Renal cortical epithelial cell (primary cell): Measurements from ENCODE around the gene PTPRM. TPM values are rescaled to one million over a fixed set of nuclear protein-coding genes. Genes with fewer than 3 reads are reported as not detected.
"Not testable (repeated sequence)": the region's sequence is repeated elsewhere in the genome, so short reads cannot be mapped to it uniquely, and the experiment has no call there.

Experiments used
- DNase-seq: peaks from one replicate; pipeline ENCODE4 v3.0.0-alpha.2; 2011; ENCODE audit warnings: low read depth
- total RNA-seq: library from RNA; depleted of rRNA; stranded (reverse); fragments of >200 nt; gene quantifications from 2 replicates; pipeline ENCODE4 v1.2.3, GENCODE V29; 2014

Gene PTPRM
- total RNA-seq, 1 donor from 2014 or later, result 263 TPM

DNA sequence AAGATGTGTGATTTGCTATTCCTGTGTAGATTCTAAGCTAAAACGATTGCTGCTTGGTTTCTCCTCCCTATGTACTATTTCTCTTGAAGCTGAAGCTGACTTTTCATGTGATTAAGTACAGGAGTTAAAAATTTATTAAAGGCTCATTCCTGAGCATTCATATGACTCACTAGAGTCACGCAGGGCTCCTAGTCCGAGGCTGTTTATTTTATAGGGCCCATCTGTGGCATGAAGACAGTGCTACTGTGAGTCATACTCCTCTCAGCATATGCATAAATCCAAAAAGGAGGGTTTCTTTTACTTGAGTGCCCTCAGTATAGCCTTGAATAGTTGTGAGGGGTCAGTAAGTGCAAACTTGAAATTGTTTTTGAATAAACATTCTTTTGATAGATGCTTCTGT, 378.8 kb downstream of the PTPRM start:
- DNase-seq, result peak; percentile 98

DNA sequence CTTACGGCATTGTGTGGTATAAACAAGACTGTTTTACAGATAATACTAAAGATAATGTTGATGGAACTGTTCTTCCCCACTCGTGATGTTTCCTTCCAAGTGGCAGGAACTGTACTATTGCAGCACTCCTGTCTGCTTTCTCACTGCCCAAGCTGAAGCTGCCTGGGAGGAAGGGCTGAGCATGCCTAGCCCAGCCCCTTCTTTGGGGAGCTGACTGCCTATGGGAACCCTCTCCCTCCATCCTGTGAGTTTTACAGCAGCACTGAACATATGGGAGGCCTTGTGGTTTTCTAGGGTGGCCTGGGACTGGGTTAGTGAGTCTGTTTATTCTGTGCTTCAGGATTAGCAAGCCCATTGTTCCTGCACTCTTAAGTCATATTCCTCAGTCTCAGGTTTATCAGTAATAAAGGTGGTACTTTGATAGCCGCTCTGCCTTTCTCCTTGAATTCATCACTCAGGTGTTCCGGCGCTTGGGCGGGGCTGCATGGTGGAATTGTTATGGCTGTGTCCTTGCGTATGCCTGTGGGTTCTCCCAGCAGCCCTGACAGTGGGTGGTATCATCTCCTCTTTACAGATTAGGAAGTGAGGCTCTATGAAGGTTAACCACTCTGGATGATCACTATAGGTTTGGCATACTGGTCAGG, 379.7 kb downstream of the PTPRM start:
- DNase-seq, result peak; percentile 73

DNA sequence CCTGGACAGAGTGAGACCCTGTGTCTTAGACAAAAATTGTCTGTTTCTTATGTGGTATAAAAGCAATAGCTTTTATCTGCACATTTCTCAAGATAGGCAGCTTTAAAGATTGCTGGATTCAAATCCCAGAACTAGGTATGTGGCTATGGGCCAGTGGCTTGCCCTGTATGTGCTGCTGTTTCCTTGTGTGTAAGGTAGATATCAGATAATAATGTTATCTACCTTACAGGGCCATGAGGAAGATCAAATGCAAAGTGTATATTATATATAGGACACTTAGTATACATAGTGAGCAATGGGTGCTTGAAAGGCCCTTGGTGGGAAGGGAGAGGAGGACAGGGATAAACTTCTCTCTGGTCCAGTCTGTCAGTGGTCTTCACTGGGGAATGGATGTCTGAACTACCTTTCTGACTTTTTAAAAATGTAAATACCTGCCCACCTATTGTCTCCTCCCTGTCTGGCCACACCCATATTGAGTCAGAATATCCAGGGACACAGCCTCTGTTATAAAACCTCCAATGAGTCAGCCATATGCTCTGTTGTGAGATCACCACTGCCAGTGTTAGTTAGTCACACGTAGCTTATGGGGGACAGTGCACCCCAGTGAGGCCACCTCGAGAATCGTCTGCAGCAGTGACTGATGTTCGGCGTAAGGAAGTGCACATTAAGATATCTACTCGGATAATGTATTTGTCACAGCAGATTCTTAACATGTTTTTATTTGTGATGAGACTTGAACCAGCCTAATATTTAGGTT, 383.4 kb downstream of the PTPRM start:
- DNase-seq, result peak; percentile 85

DNA sequence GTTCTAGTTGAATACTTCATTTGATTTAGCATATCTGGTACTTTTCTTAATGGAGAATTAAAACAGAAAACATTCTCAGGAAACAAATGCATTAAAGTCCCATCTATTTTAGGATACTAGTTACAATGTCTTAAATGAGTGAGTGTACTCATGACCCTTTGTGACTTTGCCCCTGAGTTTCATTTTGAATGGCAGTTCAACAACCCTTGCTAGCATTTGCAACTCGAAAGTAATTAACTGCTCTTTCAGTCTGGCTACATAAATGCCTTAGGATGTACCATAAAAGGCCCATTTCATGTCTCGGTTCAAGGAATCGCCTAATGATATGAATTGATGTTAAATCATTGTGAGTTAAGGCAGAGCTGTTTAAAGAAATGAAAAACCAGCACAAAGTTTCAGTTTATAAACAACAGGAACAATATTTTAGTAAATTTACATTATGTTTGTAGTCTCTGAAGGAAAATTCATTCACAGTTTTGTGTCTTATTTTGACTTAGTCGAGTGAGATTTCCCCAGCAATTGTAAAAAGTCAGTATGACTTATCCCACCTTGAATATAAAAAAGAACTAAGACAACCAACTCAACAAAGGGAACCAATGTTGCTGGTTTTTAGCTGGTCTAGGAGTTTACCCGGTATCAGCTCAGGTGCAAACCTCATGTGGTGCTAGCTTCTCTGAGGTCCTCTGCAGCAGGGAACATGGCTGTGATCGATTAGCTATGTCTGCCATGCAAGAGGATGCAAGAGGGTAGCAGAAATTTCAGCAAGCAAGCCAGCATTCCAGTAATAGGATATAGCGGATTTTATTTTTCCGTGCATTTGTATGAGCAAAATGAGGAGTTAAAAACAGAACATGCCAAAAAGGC, 386.2 kb downstream of the PTPRM start:
- peak; percentile 48 for DNase-seq

DNA sequence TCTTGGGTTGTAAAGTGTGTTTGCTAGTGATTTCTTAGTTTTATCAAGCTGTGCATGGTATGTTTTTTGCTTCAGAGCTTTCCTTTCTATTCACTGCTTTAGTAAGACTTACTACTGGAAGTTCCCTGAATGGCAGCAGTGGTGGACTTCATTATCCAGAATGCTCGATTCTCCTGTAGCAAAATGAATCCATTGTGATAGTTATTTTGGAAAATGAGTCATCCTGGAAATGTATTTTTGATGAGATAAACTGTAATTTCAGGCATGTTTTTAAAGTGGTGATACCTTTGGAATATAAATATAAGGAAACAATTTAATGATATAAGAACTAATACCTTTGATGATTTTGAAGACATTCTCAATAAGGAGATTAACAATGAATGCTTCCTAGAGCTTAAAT, 387.1 kb downstream of the PTPRM start:
- no peak for DNase-seq

DNA sequence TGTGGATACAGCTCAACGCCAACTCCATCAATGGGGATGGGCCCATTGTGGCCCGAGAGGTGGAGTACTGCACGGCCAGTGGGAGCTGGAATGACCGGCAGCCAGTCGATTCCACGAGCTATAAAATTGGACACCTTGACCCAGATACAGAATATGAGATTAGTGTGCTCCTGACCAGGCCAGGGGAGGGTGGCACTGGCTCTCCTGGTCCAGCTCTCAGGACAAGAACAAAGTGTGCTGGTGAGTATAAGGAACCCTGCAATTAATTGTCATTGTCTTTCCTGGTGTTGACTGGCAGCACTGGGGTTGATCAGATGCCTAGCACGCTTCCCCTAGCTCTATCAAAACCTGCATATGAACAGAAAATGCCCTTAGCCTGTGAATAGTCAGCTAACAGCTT, 388.1 kb downstream of the PTPRM start:
- DNase-seq, result no peak

DNA sequence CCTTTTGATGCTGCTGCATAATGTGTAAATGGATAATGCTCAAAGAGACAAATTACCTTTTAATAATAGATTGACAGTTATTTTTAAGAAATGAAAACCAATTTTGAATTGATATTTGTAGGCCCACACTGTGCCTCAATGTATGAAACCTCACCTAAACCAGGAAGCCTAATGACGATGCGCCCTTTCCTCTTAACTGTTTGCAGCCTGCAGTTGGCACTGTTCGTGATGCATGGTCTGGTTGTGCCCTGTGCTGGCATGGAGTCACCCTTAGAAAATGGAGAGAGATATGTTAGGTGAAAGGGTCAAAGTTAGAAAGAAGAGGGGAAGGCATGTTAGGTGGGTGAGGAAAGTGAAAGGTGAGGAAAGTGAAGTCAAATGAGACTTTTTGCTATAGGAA, 390.2 kb downstream of the PTPRM start:
- no peak for DNase-seq

DNA sequence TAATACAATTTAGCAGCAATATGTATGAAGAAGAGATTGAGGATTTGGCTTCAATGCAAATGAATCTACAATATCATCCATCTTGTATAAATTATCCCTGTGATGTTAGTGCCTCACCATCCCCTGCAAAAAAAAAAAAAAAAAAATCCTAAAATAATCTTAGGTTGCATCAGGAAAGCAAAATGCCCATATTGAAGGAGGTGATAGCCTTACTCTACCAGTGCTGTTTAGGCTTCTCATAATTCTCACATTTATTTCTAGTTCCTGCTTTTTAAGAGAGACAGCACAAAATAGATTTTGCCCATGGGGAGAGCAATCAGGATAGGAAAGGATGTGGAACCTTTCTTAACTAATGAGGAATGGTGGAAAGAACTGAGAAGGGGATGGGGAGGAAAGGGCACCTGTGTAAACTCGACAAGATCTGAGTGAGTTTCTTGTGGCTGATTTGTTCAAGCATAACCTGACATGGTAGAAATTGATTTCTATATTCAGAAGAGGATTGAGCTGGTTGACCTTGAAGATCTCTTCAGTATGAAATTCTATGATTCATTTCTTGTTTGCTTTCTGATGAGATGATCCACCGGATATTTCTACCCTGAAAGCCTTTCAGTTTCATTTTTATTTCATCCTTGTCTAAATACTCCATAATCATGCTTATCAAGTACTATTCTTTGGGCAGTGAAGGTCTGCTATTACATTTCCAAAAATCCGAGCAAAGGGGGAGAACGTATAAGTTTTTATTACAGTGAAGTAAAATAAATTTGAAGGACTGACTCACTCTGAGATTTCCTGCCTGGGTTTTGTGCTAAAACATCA, 391.2 kb downstream of the PTPRM start:
- DNase-seq, result no peak

DNA sequence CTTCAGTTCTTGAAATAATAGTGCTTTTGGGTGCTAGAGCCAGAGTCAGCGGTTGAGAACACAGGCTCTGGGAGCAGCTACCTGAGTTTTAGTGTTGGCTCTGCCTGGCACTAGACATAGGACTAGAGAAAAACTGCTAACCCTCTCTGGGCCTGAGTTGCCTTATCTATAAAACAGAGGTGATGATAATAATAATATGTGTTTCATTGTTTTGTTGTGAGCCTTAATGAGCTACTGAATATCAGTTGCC, 391.7 kb downstream of the PTPRM start:
- no peak for DNase-seq

DNA sequence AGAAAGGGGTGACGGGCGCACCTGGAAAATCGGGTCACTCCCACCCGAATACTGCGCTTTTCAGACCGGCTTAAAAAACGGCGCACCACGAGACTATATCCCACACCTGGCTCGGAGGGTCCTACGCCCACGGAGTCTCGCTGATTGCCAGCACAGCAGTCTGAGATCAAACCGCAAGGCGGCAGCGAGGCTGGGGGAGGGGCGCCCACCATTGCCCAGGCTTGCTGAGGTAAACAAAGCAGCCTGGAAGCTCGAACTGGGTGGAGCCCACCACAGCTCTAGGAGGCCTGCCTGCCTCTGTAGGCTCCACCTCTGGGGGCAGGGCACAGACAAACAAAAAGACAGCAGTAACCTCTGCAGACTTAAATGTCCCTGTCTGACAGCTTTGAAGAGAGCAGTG, 399.6 kb downstream of the PTPRM start:
- not testable (repeated sequence) for DNase-seq

DNA sequence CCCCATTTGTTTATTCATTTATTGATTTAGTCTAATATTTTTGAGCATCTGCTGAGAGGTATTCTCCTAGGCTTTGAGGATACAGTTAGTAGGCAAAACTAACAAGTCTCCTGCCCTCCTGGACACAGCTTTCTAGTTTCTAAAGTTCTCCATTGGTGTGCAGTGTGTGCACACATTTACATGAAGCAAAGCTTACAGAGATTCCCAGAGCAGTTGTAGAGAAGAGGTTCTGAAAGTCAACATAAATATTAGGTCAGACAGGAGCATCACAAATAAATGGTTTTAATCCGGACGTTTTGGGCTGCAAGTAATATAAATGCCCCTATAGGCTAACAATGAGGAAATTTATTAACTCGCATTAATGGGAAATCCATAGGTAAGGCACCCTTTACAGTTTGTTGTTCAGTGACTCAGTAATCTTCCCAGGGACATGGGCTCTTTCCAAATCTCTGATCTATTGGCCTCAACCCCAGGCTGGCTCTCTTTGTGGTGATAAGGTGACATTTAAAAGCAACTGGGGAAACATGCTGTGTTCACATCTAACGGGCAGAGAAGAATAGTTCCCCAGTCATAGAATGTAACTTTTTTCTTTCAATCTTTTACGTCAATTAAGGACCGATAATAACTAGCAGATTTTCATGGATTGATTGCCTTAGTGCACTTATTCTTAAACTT, 407.2 kb downstream of the PTPRM start:
- no peak for DNase-seq

DNA sequence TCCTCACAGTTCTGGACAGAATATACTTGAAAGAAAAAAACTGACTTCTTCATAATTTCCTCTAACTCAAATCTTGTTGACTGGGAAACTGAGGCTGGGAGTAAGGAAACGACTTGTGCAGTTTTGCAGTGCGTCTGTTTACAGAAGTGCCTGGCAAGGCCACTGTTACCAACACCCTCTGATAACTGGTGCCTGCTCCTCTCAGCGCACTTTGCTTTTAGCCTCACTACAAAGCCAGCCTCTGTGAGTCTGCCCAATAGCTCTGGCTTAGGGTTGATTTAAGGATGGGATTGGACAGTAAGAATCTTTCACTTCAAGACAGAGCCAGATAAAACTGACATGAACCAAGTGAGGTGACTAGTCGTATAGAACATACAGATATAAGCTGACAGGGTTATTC, 410.8 kb downstream of the PTPRM start:
- DNase-seq, result no peak

DNA sequence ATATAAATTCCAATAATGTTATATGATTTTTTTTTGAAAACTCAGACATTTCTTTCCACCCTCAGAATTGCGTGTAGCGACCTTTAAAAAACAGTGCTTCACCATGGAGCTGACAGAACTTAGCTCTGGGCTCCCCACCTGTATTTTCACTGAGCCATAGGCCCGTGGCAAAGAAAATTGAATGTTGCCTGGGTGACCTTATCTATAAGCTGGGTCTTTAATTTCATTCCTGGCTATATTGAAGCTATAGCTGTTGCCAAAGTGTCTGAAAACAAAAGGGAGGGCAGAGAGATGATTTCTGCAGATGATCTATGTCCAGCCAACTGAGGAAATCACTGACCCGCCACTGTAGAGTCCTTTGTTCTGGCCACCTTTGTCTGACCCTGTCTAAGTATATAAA, 411.7 kb downstream of the PTPRM start:
- no peak for DNase-seq

DNA sequence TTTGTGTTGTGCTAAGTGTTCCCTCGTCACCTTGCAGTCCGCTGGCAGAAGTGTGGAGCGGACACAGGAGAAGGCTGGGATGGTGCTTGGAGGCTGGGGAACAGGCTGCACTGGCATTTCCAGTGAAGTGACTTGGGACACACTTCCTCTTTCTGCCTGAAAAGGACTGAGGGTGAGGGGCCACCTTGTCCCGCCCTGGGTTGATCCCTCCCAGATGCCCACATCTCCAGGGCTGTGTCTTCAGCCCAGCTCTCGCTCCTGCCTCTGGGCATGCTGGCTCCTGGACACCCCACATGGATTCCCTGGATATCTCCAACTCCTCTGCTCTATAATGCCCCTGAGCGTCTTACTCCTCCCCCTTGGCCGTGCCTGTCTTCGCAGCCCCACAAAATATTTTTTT, 412.6 kb downstream of the PTPRM start:
- DNase-seq, result no peak

DNA sequence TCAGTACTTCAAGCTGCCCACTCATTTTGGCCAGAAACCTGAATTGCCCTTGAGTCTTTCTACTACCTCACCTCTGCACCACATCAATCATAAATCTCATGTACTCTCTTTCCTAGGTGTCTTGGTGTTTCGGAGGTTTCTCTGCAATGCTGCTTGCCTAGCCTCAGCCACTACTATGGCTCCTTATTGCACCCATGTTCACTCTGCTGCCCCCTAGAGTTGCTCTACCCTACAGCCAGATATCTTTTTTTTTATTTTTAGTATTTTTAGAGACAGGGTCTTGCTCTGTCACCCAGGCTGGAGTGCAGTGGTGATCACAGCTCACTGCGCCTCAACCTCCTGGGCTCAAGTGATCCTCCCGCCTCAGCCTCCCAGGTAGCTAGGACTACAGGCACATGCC, 413.0 kb downstream of the PTPRM start:
- no peak for DNase-seq

DNA sequence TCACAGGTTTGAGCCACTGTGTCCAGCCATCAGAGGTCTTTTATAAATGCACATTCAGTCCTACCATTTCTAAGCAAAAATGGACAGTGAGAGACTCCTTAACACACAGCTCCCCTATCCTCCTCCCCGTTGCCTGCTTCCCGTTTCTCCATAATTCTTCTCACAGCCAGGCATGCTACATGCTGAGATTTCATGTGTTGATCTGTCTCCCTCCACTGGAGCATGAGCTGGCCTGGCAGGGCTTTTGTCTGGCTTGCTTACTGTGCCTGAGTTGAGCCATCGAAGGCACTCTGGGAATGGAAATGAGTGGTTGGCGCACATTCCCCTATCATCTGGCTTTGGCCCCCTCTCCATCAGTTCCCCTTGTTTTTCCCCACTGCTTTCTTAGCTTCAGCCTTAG, 413.5 kb downstream of the PTPRM start:
- DNase-seq, result peak; percentile 52

DNA sequence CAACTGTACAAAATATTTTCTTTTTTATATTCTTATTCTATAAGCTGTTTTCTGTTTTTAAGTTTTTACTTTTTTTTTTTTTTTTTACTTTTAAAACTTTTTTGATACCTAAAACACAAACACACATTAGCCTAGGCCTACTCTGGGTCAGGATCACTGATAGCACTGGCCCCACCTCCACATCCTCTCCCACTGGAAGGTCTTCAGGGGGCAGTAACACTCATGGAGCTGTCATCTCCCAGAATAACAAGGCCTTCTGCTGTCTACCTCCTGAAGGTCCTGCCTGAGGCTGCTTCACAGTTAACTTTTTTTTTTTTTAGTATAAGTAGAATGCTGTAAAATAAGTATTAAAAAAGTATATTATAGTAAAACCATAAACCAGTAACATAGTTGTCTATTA, 415.1 kb downstream of the PTPRM start:
- no peak for DNase-seq

DNA sequence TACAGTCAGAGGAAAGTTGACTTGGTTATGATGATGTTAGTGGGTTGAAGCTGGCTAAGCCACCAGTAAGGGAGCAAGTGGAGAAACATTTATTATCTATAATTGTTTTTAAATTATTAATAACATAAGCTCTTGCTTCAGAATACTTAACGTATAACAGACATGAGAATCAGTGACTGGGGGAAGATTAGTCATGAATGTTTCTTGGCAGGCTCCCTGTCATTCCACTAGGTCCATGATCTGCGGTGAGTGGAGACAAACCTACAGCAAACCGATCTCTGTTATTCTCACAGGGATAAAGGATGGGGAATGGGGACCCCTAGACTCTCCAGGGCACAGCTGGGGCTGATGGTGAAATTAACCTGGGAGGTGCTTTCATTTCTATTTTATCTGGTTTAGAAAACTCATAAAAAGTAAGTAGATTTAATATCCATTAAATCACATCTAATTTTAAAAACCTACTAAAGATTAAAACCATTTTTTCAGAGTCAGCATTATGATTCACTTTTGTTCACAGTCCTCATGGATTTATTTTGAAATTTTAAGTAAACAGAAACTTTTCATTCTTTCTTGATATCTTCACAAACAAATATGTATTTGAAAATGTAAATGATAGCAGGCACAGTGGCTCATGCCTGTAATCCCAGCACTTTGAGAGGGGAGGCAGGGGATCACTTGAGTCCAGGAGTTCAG, 420.3 kb downstream of the PTPRM start:
- DNase-seq, result peak; percentile 43

DNA sequence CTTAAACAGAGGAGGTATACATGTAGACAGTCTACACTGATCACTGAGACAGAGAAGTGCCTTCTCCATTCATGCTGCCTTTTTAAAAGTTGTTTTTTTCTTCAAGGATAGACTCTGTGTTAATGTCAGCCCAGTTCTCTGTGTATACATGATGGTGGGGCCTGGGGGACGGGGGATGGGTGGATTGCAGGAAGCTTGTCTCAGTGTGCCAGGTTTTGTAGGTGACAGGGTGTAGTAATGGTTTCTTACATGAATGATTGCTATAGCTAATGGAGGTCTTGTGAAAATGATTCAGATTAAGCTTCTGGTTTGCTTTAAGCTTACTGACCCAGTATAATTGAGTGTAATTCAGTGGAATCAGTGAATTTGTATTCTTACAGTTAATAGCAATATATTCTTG, 423.6 kb downstream of the PTPRM start:
- DNase-seq, result peak; percentile 18

DNA sequence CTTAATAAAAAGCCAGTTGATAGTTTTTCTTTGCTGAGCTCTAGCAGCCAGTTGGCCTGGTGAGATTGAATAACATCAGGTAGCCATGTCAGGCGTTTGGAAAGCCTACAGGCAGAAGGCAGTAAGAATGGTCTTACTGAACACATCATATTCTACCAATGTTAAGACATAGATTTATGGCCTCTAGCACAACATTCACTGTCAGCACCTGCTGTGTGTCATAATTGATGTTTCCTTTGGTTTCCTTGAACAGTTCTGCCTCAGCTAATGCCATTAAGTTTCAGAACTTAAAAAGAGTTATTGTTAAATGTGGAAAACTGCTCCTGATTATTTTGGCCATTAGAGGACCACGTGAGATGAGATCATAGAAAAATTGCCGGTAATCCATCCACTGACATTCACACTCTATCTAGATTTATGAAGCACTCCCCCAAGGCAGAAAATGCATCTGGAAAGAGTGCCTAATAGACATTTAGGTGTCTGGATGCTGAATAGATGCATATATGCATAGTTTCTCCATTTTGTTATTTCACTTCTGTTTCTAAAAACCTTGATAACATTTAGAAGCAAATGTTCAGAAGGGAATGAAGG, 434.7 kb downstream of the PTPRM start:
- DNase-seq, result no peak
